Measurements from ENCODE around the gene CD244. TPM values are rescaled to one million over a fixed set of nuclear protein-coding genes. Genes with fewer than 3 reads are reported as not detected.

The CD244 gene
- polyA plus RNA-seq, 3 donors = 62.2 to 116 (median 106) TPM

- intact Hi-C loops (cut with micrococcal nuclease) = loop anchor here in 1 of 2 donors (5.0 to 10.0 kb wide), 2 partner anchors 113 to 115 kb away; partner anchors contain the start of gene ITLN2
- Mint-ChIP-seq H3K27me3 (ENCODE audit: low read depth in 3 of 3) (peaks cover 0 to 4% (median 0%) of the 10 kb centered on the region in 3 donors), H3K4me1 (peaks cover 39% of the 10 kb centered on the region), H3K4me3 (no peak overlapping the region), H3K36me3 (peaks cover 79 to 92% of the 10 kb centered on the region in 2 donors), H3K9me3 (peaks cover 0 to 1% (median 0%) of the 10 kb centered on the region in 7 donors), H3K27ac (peak overlapping the region in 4 of 7 donors; percentile 18 to 84 (median 68))
- H3K4me3 ChIP-seq (replicated peaks in 1 of 3; ENCODE audit: low read depth in 2 of 3, low read length in 3 of 3) = no peak overlapping the region
- H3K9ac ChIP-seq (ENCODE audit: insufficient read depth, low read length, poor library complexity, severe bottlenecking) = peak overlapping the region; percentile 15
- DNase-seq = peak; percentile 27 to 51 (median 30)
- H3K4me1 ChIP-seq (ENCODE audit: control insufficient read depth in 1 of 2, insufficient read depth in 2 of 2, low read length in 2 of 2) = peaks cover 31 to 38% of the 10 kb centered on the region in 2 donors
- H3K4me2 ChIP-seq (replicated peaks; ENCODE audit: extremely low read depth, low read length, poor library complexity, severe bottlenecking) = no peak overlapping the region
- H2AFZ ChIP-seq (ENCODE audit: insufficient read depth, low read depth, low read length, poor library complexity, severe bottlenecking) = no peak overlapping the region
- peaks cover 62 to 89% of the 10 kb centered on the region in 2 donors for H3K36me3 ChIP-seq (replicated peaks in 1 of 2; ENCODE audit: control insufficient read depth in 1 of 2, insufficient read depth in 2 of 2, low read length in 2 of 2)
- no peaks in the 10 kb centered on the region for H3K27me3 ChIP-seq (ENCODE audit: control insufficient read depth in 2 of 2, insufficient read depth in 2 of 2, low read length in 2 of 2)
- peaks cover 1% of the 10 kb centered on the region for H3K79me2 ChIP-seq (ENCODE audit: insufficient read depth, low read length)
- H3K9me3 ChIP-seq (replicated peaks in 1 of 2; ENCODE audit: control insufficient read depth in 1 of 2, insufficient read depth in 1 of 2, low read length in 2 of 2) = no peaks in the 10 kb centered on the region
- H4K20me1 ChIP-seq (ENCODE audit: insufficient read depth, low read length) = peaks cover 40% of the 10 kb centered on the region
- peak; percentile 27 for TF ChIP-seq CTCF (IDR thresholded peaks at IDR 0.05)
- H3K27ac ChIP-seq (ENCODE audit: low read depth in 1 of 2, low read length in 2 of 2) = peak overlapping the region in 1 of 2 donors; percentile 54
- WGBS (ENCODE audit: insufficient coverage) = 6% methylated on average over 9 of the region's 9 CpGs
These were observed 25.0 kb downstream of the CD244 start for GRCh38 chr1:160837558-160838205.

- WGBS (ENCODE audit: insufficient coverage) = no CpG with 5 or more reads among the region's 4 CpGs
- Histone ChIP-seq H4K20me1 (ENCODE audit: insufficient read depth, low read length) (peaks cover 34% of the 10 kb centered on the region), H3K79me2 (ENCODE audit: insufficient read depth, low read length) (no peaks in the 10 kb centered on the region), H3K4me1 (ENCODE audit: control insufficient read depth in 1 of 2, insufficient read depth in 2 of 2, low read length in 2 of 2) (peaks cover 31 to 38% of the 10 kb centered on the region in 2 donors), H3K27me3 (ENCODE audit: control insufficient read depth in 2 of 2, insufficient read depth in 2 of 2, low read length in 2 of 2) (no peaks in the 10 kb centered on the region), H3K9me3 (replicated peaks in 1 of 2; ENCODE audit: control insufficient read depth in 1 of 2, insufficient read depth in 1 of 2, low read length in 2 of 2) (no peaks in the 10 kb centered on the region), H3K4me3 (replicated peaks in 1 of 3; ENCODE audit: low read depth in 2 of 3, low read length in 3 of 3) (peak overlapping the region in 1 of 3 experiments; percentile 23), H3K27ac (ENCODE audit: low read depth in 1 of 2, low read length in 2 of 2) (peak overlapping the region in 1 of 2 donors; percentile 53), H2AFZ (ENCODE audit: insufficient read depth, low read depth, low read length, poor library complexity, severe bottlenecking) (no peak overlapping the region), H3K36me3 (replicated peaks in 1 of 2; ENCODE audit: control insufficient read depth in 1 of 2, insufficient read depth in 2 of 2, low read length in 2 of 2) (peaks cover 69 to 89% of the 10 kb centered on the region in 2 donors), H3K4me2 (replicated peaks; ENCODE audit: extremely low read depth, low read length, poor library complexity, severe bottlenecking) (peak overlapping the region; percentile 21), H3K9ac (ENCODE audit: insufficient read depth, low read length, poor library complexity, severe bottlenecking) (no peak overlapping the region)
- H3K9me3 Mint-ChIP-seq = peaks cover 0 to 1% (median 0%) of the 10 kb centered on the region in 7 donors
- H3K27ac Mint-ChIP-seq = peak overlapping the region in 6 of 7 donors; percentile 24 to 85 (median 72)
- H3K36me3 Mint-ChIP-seq = peaks cover 77 to 91% of the 10 kb centered on the region in 2 donors
- H3K27me3 Mint-ChIP-seq (ENCODE audit: low read depth in 3 of 3) = peaks cover 0 to 4% (median 0%) of the 10 kb centered on the region in 3 donors
- TF ChIP-seq CTCF (IDR thresholded peaks at IDR 0.05) = no peak
- H3K4me1 Mint-ChIP-seq = peaks cover 36% of the 10 kb centered on the region
- intact Hi-C loops (cut with micrococcal nuclease) = loop anchor here in 1 of 2 donors (5.0 to 10.0 kb wide), 2 partner anchors 112 to 115 kb away; partner anchors contain the start of gene ITLN2
- no peak for DNase-seq
- H3K4me3 Mint-ChIP-seq = peak overlapping the region in 1 of 2 donors; percentile 70
These were observed 25.6 kb downstream of the CD244 start for GRCh38 chr1:160836981-160837557.
